ENCODE measurements around the gene INSL4.
A peak's percentile ranks its signal among the peaks of the same experiment; 100 is the strongest.

INSL4 gene

GRCh38 chr9:5231212-5231611 is at the start of gene INSL4:
Gene INSL4 (plus strand): TSS chr9:5231419. CDS start chr9:5231524, 105 bp downstream.
- DNase-seq (ENCODE audit: low read depth in 2 of 2), result no peak

GRCh38 chr9:5184776-5185175 is 46.4 kb upstream of the INSL4 start:
- no peak for DNase-seq (ENCODE audit: low read depth in 2 of 2)

- no peak for DNase-seq (ENCODE audit: low read depth in 2 of 2)
These were observed 45.9 kb upstream of the INSL4 start, which contains the start of gene INSL6 for GRCh38 chr9:5185220-5185840. Gene INSL6 (minus strand): TSS chr9:5185639. CDS start chr9:5185602, 37 bp downstream.

- DNase-seq (ENCODE audit: low read depth in 2 of 2), result peak; percentile 28 to 35
These were observed 44.6 kb upstream of the INSL4 start for GRCh38 chr9:5186416-5187169.

- no peak for DNase-seq (ENCODE audit: low read depth in 2 of 2)
These were observed 42.9 kb upstream of the INSL4 start for GRCh38 chr9:5188060-5188984.

GRCh38 chr9:5191985-5192384 is 39.2 kb upstream of the INSL4 start:
- no peak for DNase-seq (ENCODE audit: low read depth in 2 of 2)

GRCh38 chr9:5193345-5193744 is 37.9 kb upstream of the INSL4 start:
- DNase-seq (ENCODE audit: low read depth in 2 of 2), result no peak

GRCh38 chr9:5195463-5195862 is 35.8 kb upstream of the INSL4 start:
- no peak for DNase-seq (ENCODE audit: low read depth in 2 of 2)

- DNase-seq (ENCODE audit: low read depth in 2 of 2), result no peak
These were observed 26.1 kb upstream of the INSL4 start for GRCh38 chr9:5205071-5205470.

- DNase-seq (ENCODE audit: low read depth in 2 of 2), result no peak
These were observed 665 bp upstream of the INSL4 start for GRCh38 chr9:5230554-5230953.

- DNase-seq (ENCODE audit: low read depth in 2 of 2), result no peak
These were observed 32.4 kb downstream of the INSL4 start for GRCh38 chr9:5263351-5264218.

GRCh38 chr9:5264219-5264595 is 33.0 kb downstream of the INSL4 start:
- DNase-seq (ENCODE audit: low read depth in 2 of 2), result no peak

GRCh38 chr9:5265939-5266338 is 34.7 kb downstream of the INSL4 start:
- DNase-seq (ENCODE audit: low read depth in 2 of 2), result no peak

- no peak for DNase-seq (ENCODE audit: low read depth in 2 of 2)
These were observed 38.1 kb downstream of the INSL4 start for GRCh38 chr9:5269249-5269715.

- DNase-seq (ENCODE audit: low read depth in 2 of 2), result no peak
These were observed 43.6 kb downstream of the INSL4 start for GRCh38 chr9:5274770-5275169.

GRCh38 chr9:5278486-5278885 is 47.3 kb downstream of the INSL4 start:
- no peak for DNase-seq (ENCODE audit: low read depth in 2 of 2)

Measured in stimulated activated CD8-positive, alpha-beta memory T cell treated with anti-CD3 and anti-CD28 coated beads, Interleukin-7, amount 100 ng/mL, for 4 hours (primary cell).